Stimulated activated CD4-positive, alpha-beta T cell treated with anti-CD3 and anti-CD28 coated beads, Interleukin-2, amount 100 ng/mL, for 4 hours (primary cell): ENCODE measurements around the gene DBX2.
"Not testable (repeated sequence)": the region's sequence is repeated elsewhere in the genome, so short reads cannot be mapped to it uniquely, and the experiment has no call there.

Experiments
- DNase-seq: peaks from one replicate; pipeline ENCODE4 v3.0.0-alpha.2; 2020; ENCODE audit warnings: low read depth

Gene DBX2

GRCh38 chr12:45050751-45051571, at the start of gene DBX2:
Gene DBX2, minus strand, starts transcription at chr12:45051099. Its CDS starts 172 bp downstream, at chr12:45050927.
- DNase-seq = no peak

GRCh38 chr12:45098766-45099165, 47.9 kb upstream of the DBX2 start:
- no peak for DNase-seq

- DNase-seq = not testable (repeated sequence)
These were observed 44.5 kb upstream of the DBX2 start for GRCh38 chr12:45095417-45095816.

GRCh38 chr12:45093051-45093450, 42.2 kb upstream of the DBX2 start:
- DNase-seq = no peak

GRCh38 chr12:45089411-45090075, 38.6 kb upstream of the DBX2 start:
- no peak for DNase-seq

GRCh38 chr12:45088608-45089007, 37.7 kb upstream of the DBX2 start:
- DNase-seq = no peak

GRCh38 chr12:45084248-45084647, 33.3 kb upstream of the DBX2 start:
- not testable (repeated sequence) for DNase-seq

GRCh38 chr12:45077251-45077650, 26.4 kb upstream of the DBX2 start:
- DNase-seq = no peak

- DNase-seq = no peak
These were observed 25.6 kb upstream of the DBX2 start for GRCh38 chr12:45076417-45077026.

- no peak for DNase-seq
These were observed 24.8 kb upstream of the DBX2 start for GRCh38 chr12:45075587-45076282.

- DNase-seq = no peak
These were observed 14.3 kb upstream of the DBX2 start for GRCh38 chr12:45065125-45065626.

- DNase-seq = no peak
These were observed 10.1 kb upstream of the DBX2 start for GRCh38 chr12:45060976-45061375.

GRCh38 chr12:45051572-45052125, 750 bp upstream of the DBX2 start:
- no peak for DNase-seq

- DNase-seq = no peak
These were observed 768 bp downstream of the DBX2 start for GRCh38 chr12:45049912-45050750.

- no peak for DNase-seq
These were observed 8.3 kb downstream of the DBX2 start for GRCh38 chr12:45042599-45042998.

- no peak for DNase-seq
These were observed 9.9 kb downstream of the DBX2 start for GRCh38 chr12:45040977-45041376.

GRCh38 chr12:45039757-45040156, 11.1 kb downstream of the DBX2 start:
- DNase-seq = no peak

- no peak for DNase-seq
These were observed 16.0 kb downstream of the DBX2 start for GRCh38 chr12:45034861-45035265.

GRCh38 chr12:45017916-45018315, 33.0 kb downstream of the DBX2 start:
- DNase-seq = no peak

GRCh38 chr12:45014396-45014795, 36.5 kb downstream of the DBX2 start:
- no peak for DNase-seq

- DNase-seq = no peak
These were observed 38.1 kb downstream of the DBX2 start for GRCh38 chr12:45012749-45013148.
